Mucosa of descending colon (tissue), 3 donors: ENCODE results near the gene MOGAT3. TPM values are rescaled to one million over a fixed set of nuclear protein-coding genes. Genes with fewer than 3 reads are reported as not detected.

ENCODE experiments used
- ATAC-seq: fragments of 200-7000 bp; cut with Tn5 transposase; one replicate; pipeline ENCODE4 v1.9.1; 2020; ENCODE audit warnings: mild to moderate bottlenecking, moderate library complexity
- DNase-seq, 3 donors: peaks; one replicate each; pipeline ENCODE4 v3.0.0-alpha.2; 2020
- H3K36me3 ChIP-seq: fragments of 200-600 bp; one replicate; pipeline ENCODE4 v1.8.0; 2021; ENCODE audit warnings: low read depth, mild to moderate bottlenecking
- H3K4me1 ChIP-seq: fragments of 200-600 bp; one replicate; pipeline ENCODE4 v1.8.0; 2021; ENCODE audit warnings: low read depth, mild to moderate bottlenecking
- H3K4me3 ChIP-seq: fragments of 200-600 bp; one replicate; pipeline ENCODE4 v1.8.0; 2021; ENCODE audit warnings: mild to moderate bottlenecking
- H3K9me3 ChIP-seq: fragments of 200-600 bp; one replicate; pipeline ENCODE4 v1.8.0; 2021; ENCODE audit warnings: mild to moderate bottlenecking
- intact Hi-C, 2 donors: fragments of 100-400 bp; cut with DNase I in 1 of 2; cut with micrococcal nuclease in 1 of 2; formaldehyde crosslinking; loops; one replicate each; pipeline versions ENCODE4 v1.11.0 to v1.11.1; 2022; cut with DNase I, micrococcal nuclease
- total RNA-seq, 3 donors: library from RNA; stranded (reverse); fragmentation: NEBNext Ultra II Directional in 2 of 3; extraction: Animal tissue kit (Norgen Biotek cat#: 25700) in 2 of 3; gene quantifications; one replicate each; pipeline versions ENCODE4 v1.2.1 to v1.2.4, GENCODE V29; 2021 to 2023
- TF ChIP-seq, protein P1 (sequence below): fragments of 200-600 bp; IDR thresholded peaks from one replicate; pipeline ENCODE4 v1.8.0; 2022; ENCODE audit warnings: antibody characterized with exemption, mild to moderate bottlenecking
- donor health status: DM: no; HTN: no; CAD: no; lungs with moderate emphysema.
- donor health status: DM: no; HTN: no; CAD: no.
- donor health status: DM: no; HTN: yes; CAD: no.

Gene MOGAT3
- total RNA-seq, 3 donors from 2014 or later: 27.9 to 66.2 (median 58.3) TPM

GRCh38 chr7:101159696-101160674 lies 40.9 kb downstream of the MOGAT3 start:
- no peak for DNase-seq
- ATAC-seq: no peak
- Histone ChIP-seq H3K9me3 (no peaks in the 10 kb centered on the region), H3K36me3 (no peaks in the 10 kb centered on the region), H3K4me3 (no peak overlapping the region), H3K4me1 (peaks cover 32% of the 10 kb centered on the region)
- TF ChIP-seq, protein P1, sequence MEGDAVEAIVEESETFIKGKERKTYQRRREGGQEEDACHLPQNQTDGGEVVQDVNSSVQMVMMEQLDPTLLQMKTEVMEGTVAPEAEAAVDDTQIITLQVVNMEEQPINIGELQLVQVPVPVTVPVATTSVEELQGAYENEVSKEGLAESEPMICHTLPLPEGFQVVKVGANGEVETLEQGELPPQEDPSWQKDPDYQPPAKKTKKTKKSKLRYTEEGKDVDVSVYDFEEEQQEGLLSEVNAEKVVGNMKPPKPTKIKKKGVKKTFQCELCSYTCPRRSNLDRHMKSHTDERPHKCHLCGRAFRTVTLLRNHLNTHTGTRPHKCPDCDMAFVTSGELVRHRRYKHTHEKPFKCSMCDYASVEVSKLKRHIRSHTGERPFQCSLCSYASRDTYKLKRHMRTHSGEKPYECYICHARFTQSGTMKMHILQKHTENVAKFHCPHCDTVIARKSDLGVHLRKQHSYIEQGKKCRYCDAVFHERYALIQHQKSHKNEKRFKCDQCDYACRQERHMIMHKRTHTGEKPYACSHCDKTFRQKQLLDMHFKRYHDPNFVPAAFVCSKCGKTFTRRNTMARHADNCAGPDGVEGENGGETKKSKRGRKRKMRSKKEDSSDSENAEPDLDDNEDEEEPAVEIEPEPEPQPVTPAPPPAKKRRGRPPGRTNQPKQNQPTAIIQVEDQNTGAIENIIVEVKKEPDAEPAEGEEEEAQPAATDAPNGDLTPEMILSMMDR: no peak
- intact Hi-C loops: loop anchor here in 1 of 2 donors (10.0 kb wide), 1 partner anchor 125 kb away; no protein-coding TSS in a partner anchor

GRCh38 chr7:101156866-101157589 lies 43.8 kb downstream of the MOGAT3 start:
- Histone ChIP-seq H3K4me1 (peaks cover 9% of the 10 kb centered on the region), H3K36me3 (no peaks in the 10 kb centered on the region), H3K4me3 (no peak overlapping the region), H3K9me3 (no peaks in the 10 kb centered on the region)
- DNase-seq: peak in 2 of 3 donors; percentile 70 to 71
- TF ChIP-seq, protein P1: no peak
- intact Hi-C loops: loop anchor here in 1 of 2 donors (10.0 kb wide), 1 partner anchor 128 kb away; no protein-coding TSS in a partner anchor
- peak; percentile 70 for ATAC-seq

GRCh38 chr7:101156277-101156676 lies 44.6 kb downstream of the MOGAT3 start:
- H3K4me3 ChIP-seq: no peak overlapping the region
- ATAC-seq (no peak), DNase-seq (no peak)
- TF ChIP-seq, protein P1: no peak
- H3K4me1 ChIP-seq: peaks cover 9% of the 10 kb centered on the region
- intact Hi-C loops: loop anchor here in 1 of 2 donors (10.0 kb wide), 1 partner anchor 129 kb away; no protein-coding TSS in a partner anchor
- H3K9me3 ChIP-seq: no peaks in the 10 kb centered on the region
- H3K36me3 ChIP-seq: no peaks in the 10 kb centered on the region

- TF ChIP-seq, protein P1: no peak
- Histone ChIP-seq H3K9me3 (no peaks in the 10 kb centered on the region), H3K36me3 (no peaks in the 10 kb centered on the region), H3K4me1 (peaks cover 9% of the 10 kb centered on the region), H3K4me3 (no peak overlapping the region)
- no peak for DNase-seq
- intact Hi-C loops: loop anchor here in 1 of 2 donors (10.0 kb wide), 1 partner anchor 129 kb away; no protein-coding TSS in a partner anchor
- no peak for ATAC-seq
These were observed 45.5 kb downstream of the MOGAT3 start for GRCh38 chr7:101155303-101155702.

- DNase-seq (peak in 2 of 3 donors; percentile 66 to 68), ATAC-seq (peak; percentile 70)
- peaks cover 9% of the 10 kb centered on the region for H3K4me1 ChIP-seq
- intact Hi-C loops: loop anchor here in 1 of 2 donors (10.0 kb wide), 1 partner anchor 130 kb away; no protein-coding TSS in a partner anchor
- H3K4me3 ChIP-seq: peak overlapping the region; percentile 68
- TF ChIP-seq, protein P1: no peak
- no peaks in the 10 kb centered on the region for H3K9me3 ChIP-seq
- no peaks in the 10 kb centered on the region for H3K36me3 ChIP-seq
These were observed 46.1 kb downstream of the MOGAT3 start for GRCh38 chr7:101154693-101155102.
